IMR-90 (cell line): Measurements from ENCODE around the gene MFRP.

Experiments
- CEBPB ChIP-seq: IDR thresholded peaks from 2 replicates; pipeline ENCODE4 v1.6.1; 2012; ENCODE audit warnings: low read depth, low read length, improper control_type of control experiment
- CHD1 ChIP-seq: IDR thresholded peaks from 2 replicates; pipeline ENCODE4 v1.6.1; 2012; ENCODE audit warnings: low read depth, low read length, improper control_type of control experiment
- CTCF ChIP-seq: conservative IDR thresholded peaks from 2 replicates; pipeline ENCODE4 v1.5.1; 2012; ENCODE audit warnings: mild to moderate bottlenecking, low read depth, low read length, improper control_type of control experiment
- ELK1 ChIP-seq: fragments of 150-350 bp; IDR thresholded peaks from 2 replicates; pipeline ENCODE4 v1.6.1; 2016; ENCODE audit warnings: low read depth, mild to moderate bottlenecking, low read length, moderate library complexity, borderline replicate concordance
- MAZ ChIP-seq: IDR thresholded peaks from 2 replicates; pipeline ENCODE4 v1.6.1; 2012; ENCODE audit warnings: low read depth, mild to moderate bottlenecking, low read length, improper control_type of control experiment, moderate library complexity, borderline replicate concordance
- POLR2A ChIP-seq: IDR thresholded peaks from 2 replicates; pipeline ENCODE4 v1.6.1; 2012; ENCODE audit warnings: mild to moderate bottlenecking, low read depth, low read length
- RAD21 ChIP-seq: IDR thresholded peaks from 2 replicates; pipeline ENCODE4 v1.6.1; 2012; ENCODE audit warnings: low read length, improper control_type of control experiment
- RFX5 ChIP-seq: IDR thresholded peaks from 2 replicates; pipeline ENCODE4 v1.8.0; 2012; ENCODE audit warnings: low read depth, mild to moderate bottlenecking, low read length, moderate library complexity
- SMC3 ChIP-seq: fragments of 150-350 bp; IDR thresholded peaks from 2 replicates; pipeline ENCODE4 v1.6.1; 2016; ENCODE audit warnings: low read depth, mild to moderate bottlenecking, antibody characterized with exemption, low read length, moderate library complexity

GRCh38 chr11:119341222-119342022 lies 5.1 kb downstream of the MFRP start:
- TF ChIP-seq SMC3, result no peak
- no peak for TF ChIP-seq CTCF
- no peak for TF ChIP-seq CEBPB
- TF ChIP-seq POLR2A, result no peak
- no peak for TF ChIP-seq MAZ
- no peak for TF ChIP-seq RAD21
- no peak for TF ChIP-seq RFX5
- TF ChIP-seq ELK1, result no peak
- no peak for TF ChIP-seq CHD1
